SK-N-SH treated with all-trans-retinoic acid at 6 μM for 48 hours (cell line): ENCODE measurements around the gene SOX30.

Experiments
- ARNTL ChIP-seq: fragments of 450-650 bp; formaldehyde crosslinking; IDR thresholded peaks from 2 replicates; pipeline ENCODE4 v1.5.0; 2020; ENCODE audit warnings: low read depth, mild to moderate bottlenecking, moderate library complexity, borderline replicate concordance
- BACH2 ChIP-seq: fragments of 250-450 bp; sonication (Bioruptor Pico); IDR thresholded peaks from 2 replicates; pipeline ENCODE4 v1.9.0; 2021; ENCODE audit warnings: mild to moderate bottlenecking, borderline replicate concordance
- CREB5 ChIP-seq: fragments of 250-450 bp; sonication (Bioruptor Pico); IDR thresholded peaks from 2 replicates; pipeline ENCODE4 v1.5.1; 2020; ENCODE audit warnings: low read depth, mild to moderate bottlenecking, moderate library complexity
- CSDC2 ChIP-seq: fragments of 250-450 bp; sonication (Bioruptor Pico); IDR thresholded peaks from 2 replicates; pipeline ENCODE4 v1.5.0; 2020; ENCODE audit warnings: mild to moderate bottlenecking, moderate library complexity
- CSRNP3 ChIP-seq: fragments of 250-450 bp; sonication (Bioruptor Pico); IDR thresholded peaks from 2 replicates; pipeline ENCODE4 v1.5.1; 2021; ENCODE audit warnings: mild to moderate bottlenecking, moderate library complexity
- ESRRG ChIP-seq: fragments of 250-450 bp; sonication (Bioruptor Pico); IDR thresholded peaks from 2 replicates; pipeline ENCODE4 v1.6.1; 2021; ENCODE audit warnings: mild to moderate bottlenecking
- GLIS3 ChIP-seq: fragments of 250-450 bp; sonication (Bioruptor Pico); IDR thresholded peaks from 2 replicates; pipeline ENCODE4 v1.5.0; 2020; ENCODE audit warnings: mild to moderate bottlenecking, moderate library complexity
- ISL1 ChIP-seq: fragments of 250-450 bp; sonication (Bioruptor Pico); IDR thresholded peaks from 2 replicates; pipeline ENCODE4 v2.1.2; 2022; ENCODE audit warnings: mild to moderate bottlenecking, moderate library complexity
- OSR1 ChIP-seq: fragments of 250-450 bp; sonication (Bioruptor Pico); IDR thresholded peaks from 2 replicates; pipeline ENCODE4 v1.8.0; 2022; ENCODE audit warnings: moderate library complexity, mild to moderate bottlenecking, inconsistent platforms
- RARB ChIP-seq: fragments of 250-450 bp; sonication (Bioruptor Pico); IDR thresholded peaks from 2 replicates; pipeline ENCODE4 v1.8.0; 2021; ENCODE audit warnings: mild to moderate bottlenecking, moderate library complexity
- ZFP3 ChIP-seq: fragments of 250-450 bp; sonication (Bioruptor Pico); IDR thresholded peaks from 2 replicates; pipeline ENCODE4 v1.5.0; 2020; ENCODE audit warnings: mild to moderate bottlenecking, moderate library complexity
- ZFP30 ChIP-seq: fragments of 450-650 bp; formaldehyde crosslinking; IDR thresholded peaks from 2 replicates; pipeline ENCODE4 v1.5.0; 2022; ENCODE audit warnings: mild to moderate bottlenecking, moderate library complexity
- ZNF8 ChIP-seq: fragments of 450-650 bp; formaldehyde crosslinking; IDR thresholded peaks from 2 replicates; pipeline ENCODE4 v1.5.0; 2020; ENCODE audit warnings: mild to moderate bottlenecking, moderate library complexity
- TF ChIP-seq, protein P1 (sequence below): fragments of 250-450 bp; sonication (Bioruptor Pico); IDR thresholded peaks from 2 replicates; pipeline ENCODE4 v1.8.0; 2020; ENCODE audit warnings: mild to moderate bottlenecking, moderate library complexity, borderline replicate concordance

GRCh38 chr5:157652377-157652692 lies at the start of gene SOX30:
- TF ChIP-seq, protein P1, sequence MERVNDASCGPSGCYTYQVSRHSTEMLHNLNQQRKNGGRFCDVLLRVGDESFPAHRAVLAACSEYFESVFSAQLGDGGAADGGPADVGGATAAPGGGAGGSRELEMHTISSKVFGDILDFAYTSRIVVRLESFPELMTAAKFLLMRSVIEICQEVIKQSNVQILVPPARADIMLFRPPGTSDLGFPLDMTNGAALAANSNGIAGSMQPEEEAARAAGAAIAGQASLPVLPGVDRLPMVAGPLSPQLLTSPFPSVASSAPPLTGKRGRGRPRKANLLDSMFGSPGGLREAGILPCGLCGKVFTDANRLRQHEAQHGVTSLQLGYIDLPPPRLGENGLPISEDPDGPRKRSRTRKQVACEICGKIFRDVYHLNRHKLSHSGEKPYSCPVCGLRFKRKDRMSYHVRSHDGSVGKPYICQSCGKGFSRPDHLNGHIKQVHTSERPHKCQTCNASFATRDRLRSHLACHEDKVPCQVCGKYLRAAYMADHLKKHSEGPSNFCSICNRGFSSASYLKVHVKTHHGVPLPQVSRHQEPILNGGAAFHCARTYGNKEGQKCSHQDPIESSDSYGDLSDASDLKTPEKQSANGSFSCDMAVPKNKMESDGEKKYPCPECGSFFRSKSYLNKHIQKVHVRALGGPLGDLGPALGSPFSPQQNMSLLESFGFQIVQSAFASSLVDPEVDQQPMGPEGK = no peak
- TF ChIP-seq CREB5 (CRISPR knock-in tag) (no peak), RARB (CRISPR knock-in tag) (no peak), ZNF8 (CRISPR knock-in tag) (no peak), GLIS3 (CRISPR knock-in tag) (no peak), CSDC2 (CRISPR knock-in tag) (no peak), ZFP30 (CRISPR knock-in tag) (no peak), ESRRG (no peak), ZFP3 (CRISPR knock-in tag) (no peak), ARNTL (no peak), OSR1 (CRISPR knock-in tag) (no peak), CSRNP3 (no peak), BACH2 (CRISPR knock-in tag) (no peak), ISL1 (CRISPR knock-in tag) (no peak)
